GM18858 (cell line): ENCODE measurements around the gene PCYOX1L.

Experiments
- ATAC-seq: cut with Tn5 transposase; IDR thresholded peaks from one replicate; pipeline ENCODE4 v1.9.1; 2021; ENCODE audit not compliant: unreplicated experiment

The PCYOX1L gene

DNA sequence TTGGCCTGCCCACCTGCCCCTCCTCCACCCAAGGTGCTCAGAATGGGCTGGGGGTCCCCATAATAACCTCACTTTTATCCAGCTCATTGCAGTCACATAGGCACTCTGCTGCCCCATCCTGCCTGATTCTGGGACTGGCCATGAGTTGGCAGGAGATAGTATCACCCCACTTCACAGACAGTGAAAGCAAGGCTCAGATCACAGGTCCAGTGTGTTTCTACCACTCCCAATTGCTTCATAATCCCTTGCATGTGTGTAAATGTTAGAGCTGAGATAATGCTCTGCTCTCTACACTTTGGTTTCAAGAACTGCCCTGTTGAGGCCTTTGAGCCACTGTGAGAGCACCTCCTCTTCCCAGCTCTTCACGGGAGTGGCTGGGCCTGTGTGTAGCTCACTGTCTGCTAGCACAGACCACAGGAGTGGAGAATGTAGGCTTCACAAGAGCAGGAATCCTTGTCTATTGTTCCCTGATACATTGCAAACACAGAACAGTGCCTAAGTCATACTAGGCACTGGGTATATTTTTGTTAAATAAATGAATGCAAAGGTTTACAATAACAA lies 8.4 kb downstream of the PCYOX1L start:
- no peak for ATAC-seq

- peak; percentile 62 for ATAC-seq
Measured at GRCh38 chr5:149367249-149367971, 9.6 kb downstream of the PCYOX1L start.

GRCh38 chr5:149367972-149368645 lies 10.3 kb downstream of the PCYOX1L start:
- no peak for ATAC-seq

GRCh38 chr5:149370878-149371277 lies 13.0 kb downstream of the PCYOX1L start:
- no peak for ATAC-seq

DNA sequence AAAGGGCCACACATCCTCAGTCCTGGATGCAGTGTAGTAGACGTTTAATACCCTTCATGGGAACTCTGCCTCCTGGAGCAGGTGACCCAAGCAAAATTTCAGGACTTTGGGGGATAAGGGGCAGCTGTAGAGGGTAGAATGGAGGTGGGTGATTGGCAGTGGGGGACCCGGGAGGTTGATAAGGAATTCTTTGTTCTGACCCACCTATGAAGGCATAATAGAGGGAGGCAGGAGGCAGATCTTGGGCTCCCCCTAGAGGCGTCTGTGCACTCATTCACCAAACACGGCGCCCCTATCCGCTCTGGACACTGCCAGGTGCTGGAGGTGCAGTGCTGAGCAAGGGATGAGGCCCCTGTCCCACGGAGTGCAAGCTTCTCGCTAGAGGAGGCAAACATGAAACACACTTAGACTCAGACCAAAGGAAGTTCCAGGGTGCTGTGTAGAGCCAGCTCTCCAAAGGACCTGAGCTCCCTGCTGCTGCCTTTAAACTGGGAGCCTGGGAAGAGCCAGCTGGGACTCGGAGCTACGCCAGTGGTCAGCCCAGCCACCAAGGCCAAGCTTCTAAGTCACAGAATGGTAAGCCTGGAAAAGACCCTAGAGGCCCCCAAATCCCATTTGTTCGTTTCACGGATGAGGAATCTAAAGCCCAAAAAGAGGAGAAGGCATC lies 13.6 kb downstream of the PCYOX1L start:
- ATAC-seq: peak; percentile 42

- no peak for ATAC-seq
Measured at GRCh38 chr5:149372076-149372795, 14.4 kb downstream of the PCYOX1L start.

- no peak for ATAC-seq
Measured at GRCh38 chr5:149372932-149373331, 15.1 kb downstream of the PCYOX1L start.

- no peak for ATAC-seq
Measured at GRCh38 chr5:149374303-149374702, 16.5 kb downstream of the PCYOX1L start.

GRCh38 chr5:149374801-149375200 lies 17.0 kb downstream of the PCYOX1L start:
- ATAC-seq: no peak

- ATAC-seq: no peak
Measured at GRCh38 chr5:149375434-149375833, 17.6 kb downstream of the PCYOX1L start.

GRCh38 chr5:149376104-149376503 lies 18.3 kb downstream of the PCYOX1L start:
- ATAC-seq: no peak

GRCh38 chr5:149376711-149377447 lies 19.0 kb downstream of the PCYOX1L start:
- ATAC-seq: no peak

DNA sequence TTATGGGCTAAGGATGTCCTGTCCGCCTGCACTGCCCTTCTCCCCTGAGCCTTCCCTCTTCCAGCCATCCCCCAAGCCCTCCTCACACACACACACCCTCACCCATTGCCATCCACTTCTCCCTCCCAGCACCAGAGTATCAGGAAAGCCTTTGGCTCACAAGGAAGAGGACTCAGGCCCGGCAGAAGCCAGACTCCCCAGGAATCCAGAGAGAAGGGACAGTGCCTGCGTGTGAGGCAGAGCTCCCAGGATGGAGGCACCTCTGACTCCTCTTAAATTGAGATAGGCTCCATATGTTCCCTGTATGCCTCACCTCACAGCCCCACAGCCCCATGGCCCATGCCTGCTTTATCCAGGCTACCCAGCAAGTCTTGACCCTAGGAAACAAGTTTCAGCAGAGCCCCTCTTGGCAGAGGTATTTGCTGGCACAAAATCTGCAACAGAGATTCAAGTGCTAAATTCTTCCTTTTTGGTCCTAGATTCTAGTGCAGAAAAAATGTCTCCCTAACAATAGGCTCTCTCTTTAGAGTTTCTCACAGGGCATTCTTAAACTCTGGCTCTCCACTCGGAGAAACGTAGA lies 20.5 kb downstream of the PCYOX1L start:
- ATAC-seq: no peak

GRCh38 chr5:149379177-149379761 lies 21.4 kb downstream of the PCYOX1L start, which contains the start of gene IL17B:
TSS of gene IL17B (minus strand) at chr5:149379292. CDS start at chr5:149379225, 67 bp downstream.
- no peak for ATAC-seq

DNA sequence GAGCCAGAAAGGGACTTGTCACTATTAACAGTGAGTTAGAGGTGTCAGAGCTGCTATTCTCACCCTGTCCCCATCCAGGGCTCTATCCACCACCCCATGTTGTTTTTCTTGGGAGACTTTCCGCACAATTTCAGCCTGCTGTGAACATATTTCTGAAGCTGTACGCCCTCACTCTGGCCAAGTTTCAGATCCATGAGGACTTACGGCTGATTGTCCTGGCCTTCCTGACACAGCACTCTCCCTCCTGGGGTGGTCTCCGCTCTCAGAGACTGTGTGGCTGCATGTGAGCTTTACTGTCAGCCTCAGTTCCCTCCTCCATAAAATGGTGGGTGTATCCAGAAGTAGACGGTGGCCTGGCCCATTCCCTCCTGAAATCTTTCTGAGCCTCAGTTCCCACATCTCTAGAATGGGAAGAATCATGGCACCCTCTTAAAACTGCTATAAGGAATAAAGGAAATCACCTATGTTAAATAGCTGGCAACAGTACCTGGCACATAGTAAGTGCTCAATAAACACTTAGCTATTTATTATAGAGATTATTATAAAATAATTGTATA lies 22.1 kb downstream of the PCYOX1L start:
- no peak for ATAC-seq

DNA sequence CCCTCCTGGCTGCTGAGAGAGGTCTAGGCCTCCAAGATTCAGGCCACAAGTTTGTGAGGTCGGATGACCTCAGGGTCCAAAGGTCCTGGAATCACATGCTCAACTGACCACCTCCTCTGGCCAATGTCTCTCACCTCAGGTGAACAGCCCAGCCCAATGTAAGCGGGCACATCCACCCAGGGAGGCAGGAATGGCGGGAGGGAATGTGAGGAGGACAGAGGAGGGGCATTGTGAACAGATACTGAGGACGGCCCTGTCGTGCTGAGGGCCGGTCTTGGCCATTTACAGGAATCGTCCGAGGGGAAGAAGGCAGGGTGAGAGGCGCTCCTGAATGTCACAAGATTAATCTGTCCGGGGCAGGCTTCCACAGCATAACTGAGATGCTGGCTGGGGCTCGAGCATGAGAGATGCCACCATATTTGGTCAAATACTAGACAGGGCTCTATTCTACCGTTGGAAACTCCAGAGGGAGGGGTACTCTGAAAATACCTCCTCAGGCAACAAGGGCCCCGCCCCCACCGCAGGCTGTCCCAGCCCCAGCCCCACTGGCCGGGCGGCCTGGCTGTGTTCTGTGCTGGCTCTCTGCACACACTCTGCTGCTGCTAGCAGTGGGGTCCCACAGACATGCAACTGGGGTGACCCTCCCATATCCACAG lies 22.7 kb downstream of the PCYOX1L start:
- no peak for ATAC-seq

DNA sequence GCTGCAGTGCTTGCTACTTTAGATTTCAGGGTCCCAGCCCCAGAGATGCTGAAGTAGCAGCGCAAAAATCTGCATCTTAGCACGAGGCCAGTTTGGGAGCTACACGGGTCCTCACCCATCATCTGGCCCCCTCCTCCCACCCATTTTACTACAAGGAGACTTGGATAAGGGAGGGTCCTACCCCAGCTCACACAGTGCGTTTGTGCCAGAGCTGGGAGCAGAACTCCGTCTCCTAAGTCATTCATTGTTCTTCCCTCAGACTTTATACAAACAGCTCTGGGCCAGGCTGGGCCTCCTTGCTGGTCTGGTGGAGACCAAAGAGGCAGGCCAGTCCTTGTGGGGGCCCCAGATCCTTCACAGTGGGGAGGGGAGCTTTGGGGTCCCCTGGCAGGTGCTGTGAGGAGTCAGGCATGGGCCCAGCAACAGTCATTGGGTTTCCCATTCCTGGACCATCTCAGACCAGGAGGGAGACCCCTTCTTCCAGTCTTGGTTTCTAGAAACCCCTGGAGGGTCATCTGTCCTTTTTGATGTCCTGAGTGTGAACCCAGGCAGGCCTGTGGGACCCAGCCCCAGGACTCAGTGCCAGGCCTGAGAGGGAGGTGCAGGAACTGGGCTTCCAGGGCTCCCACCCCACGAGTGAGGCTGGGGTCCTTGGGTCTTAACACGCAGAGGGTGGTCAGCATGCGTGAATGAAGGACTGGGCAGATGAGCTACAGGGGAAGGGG lies 23.6 kb downstream of the PCYOX1L start:
- no peak for ATAC-seq

- ATAC-seq: peak; percentile 55
Measured at GRCh38 chr5:149381986-149382338, 24.1 kb downstream of the PCYOX1L start.
